MM.1S (cell line): ENCODE data around the gene RBKS.

Experiments used
- DNase-seq: peaks from one replicate; pipeline ENCODE4 v3.0.0-alpha.2; 2015
- H2AFZ ChIP-seq: fragments of 300-600 bp; sonication (generic); 2 replicates; pipeline ENCODE4 v1.6.0; 2016; ENCODE audit warnings: antibody characterized with exemption, low read length
- H3F3A ChIP-seq: fragments of 300-600 bp; sonication (generic); 2 replicates; pipeline ENCODE4 v1.6.1; 2016; ENCODE audit warnings: mild to moderate bottlenecking, antibody characterized with exemption, low read length, moderate library complexity, mixed read lengths; ENCODE audit not compliant: insufficient read depth
- H3K27ac ChIP-seq: fragments of 300-600 bp; sonication (generic); 2 replicates; pipeline ENCODE4 v1.5.1; 2016; ENCODE audit warnings: mild to moderate bottlenecking, low read length
- H3K27me3 ChIP-seq: fragments of 300-600 bp; sonication (generic); replicated peaks from 2 replicates; pipeline ENCODE4 v1.6.0; 2016; ENCODE audit warnings: low read length; ENCODE audit not compliant: insufficient read depth
- H3K36me3 ChIP-seq: fragments of 300-600 bp; sonication (generic); replicated peaks from 2 replicates; pipeline ENCODE4 v1.6.1; 2016; ENCODE audit warnings: mild to moderate bottlenecking, low read length, mixed read lengths; ENCODE audit not compliant: insufficient read depth
- H3K4me1 ChIP-seq: fragments of 300-600 bp; sonication (generic); 2 replicates; pipeline ENCODE4 v1.6.1; 2016; ENCODE audit warnings: low read length, mixed read lengths
- H3K4me2 ChIP-seq: fragments of 300-600 bp; sonication (generic); 2 replicates; pipeline ENCODE4 v1.6.0; 2016; ENCODE audit warnings: low read depth, low read length
- H3K4me3 ChIP-seq: fragments of 300-600 bp; sonication (generic); 2 replicates; pipeline ENCODE4 v1.5.1; 2016; ENCODE audit warnings: low read length, mixed read lengths
- H3K79me2 ChIP-seq: fragments of 300-600 bp; sonication (generic); 2 replicates; pipeline ENCODE4 v1.6.1; 2016; ENCODE audit warnings: mixed run types, low read length, mixed read lengths
- H3K9ac ChIP-seq: fragments of 300-600 bp; sonication (generic); 2 replicates; pipeline ENCODE4 v1.6.1; 2016; ENCODE audit warnings: low read length, mixed read lengths
- H3K9me2 ChIP-seq: fragments of 300-600 bp; sonication (generic); replicated peaks from 2 replicates; pipeline ENCODE4 v1.6.1; 2016; ENCODE audit warnings: mild to moderate bottlenecking, low read length, mixed read lengths; ENCODE audit not compliant: insufficient read depth
- H3K9me3 ChIP-seq: fragments of 300-600 bp; sonication (generic); replicated peaks from 2 replicates; pipeline ENCODE4 v1.6.1; 2016; ENCODE audit warnings: mild to moderate bottlenecking, low read length, mixed read lengths; ENCODE audit not compliant: insufficient read depth
- H4K20me1 ChIP-seq: fragments of 300-600 bp; sonication (generic); 2 replicates; pipeline ENCODE4 v1.6.1; 2016; ENCODE audit warnings: mild to moderate bottlenecking, low read length, moderate library complexity, mixed read lengths; ENCODE audit not compliant: insufficient read depth
- EZH2 ChIP-seq: fragments of 300-600 bp; sonication (generic); optimal IDR thresholded peaks from 2 replicates; pipeline ENCODE3; 2017; ENCODE audit warnings: low read depth, mild to moderate bottlenecking, antibody characterized with exemption, low read length, mixed read lengths
- EZH2phosphoT487 ChIP-seq: fragments of 300-600 bp; sonication (generic); IDR thresholded peaks from 2 replicates; pipeline ENCODE4 v1.6.1; 2018; ENCODE audit warnings: antibody characterized with exemption, low read length
- TF ChIP-seq, protein P1 (sequence below): fragments of 300-600 bp; sonication (generic); IDR thresholded peaks from 2 replicates; pipeline ENCODE4 v1.5.1; 2016; ENCODE audit warnings: antibody characterized with exemption, low read length, mixed read lengths

Gene RBKS

GRCh38 chr2:27795868-27796277, 94.3 kb downstream of the RBKS start:
- DNase-seq: no peak
- H3K79me2 ChIP-seq: no peaks in the 10 kb centered on the region
- no peaks in the 10 kb centered on the region for H3K4me1 ChIP-seq
- TF ChIP-seq, protein P1, sequence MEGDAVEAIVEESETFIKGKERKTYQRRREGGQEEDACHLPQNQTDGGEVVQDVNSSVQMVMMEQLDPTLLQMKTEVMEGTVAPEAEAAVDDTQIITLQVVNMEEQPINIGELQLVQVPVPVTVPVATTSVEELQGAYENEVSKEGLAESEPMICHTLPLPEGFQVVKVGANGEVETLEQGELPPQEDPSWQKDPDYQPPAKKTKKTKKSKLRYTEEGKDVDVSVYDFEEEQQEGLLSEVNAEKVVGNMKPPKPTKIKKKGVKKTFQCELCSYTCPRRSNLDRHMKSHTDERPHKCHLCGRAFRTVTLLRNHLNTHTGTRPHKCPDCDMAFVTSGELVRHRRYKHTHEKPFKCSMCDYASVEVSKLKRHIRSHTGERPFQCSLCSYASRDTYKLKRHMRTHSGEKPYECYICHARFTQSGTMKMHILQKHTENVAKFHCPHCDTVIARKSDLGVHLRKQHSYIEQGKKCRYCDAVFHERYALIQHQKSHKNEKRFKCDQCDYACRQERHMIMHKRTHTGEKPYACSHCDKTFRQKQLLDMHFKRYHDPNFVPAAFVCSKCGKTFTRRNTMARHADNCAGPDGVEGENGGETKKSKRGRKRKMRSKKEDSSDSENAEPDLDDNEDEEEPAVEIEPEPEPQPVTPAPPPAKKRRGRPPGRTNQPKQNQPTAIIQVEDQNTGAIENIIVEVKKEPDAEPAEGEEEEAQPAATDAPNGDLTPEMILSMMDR: no peak
- TF ChIP-seq EZH2 (no peak), EZH2phosphoT487 (no peak)
- no peak overlapping the region for H3K27ac ChIP-seq
- no peaks in the 10 kb centered on the region for H4K20me1 ChIP-seq
- no peak overlapping the region for H3K4me2 ChIP-seq
- no peaks in the 10 kb centered on the region for H3K27me3 ChIP-seq
- no peaks in the 10 kb centered on the region for H3K9me3 ChIP-seq
- no peak overlapping the region for H3K4me3 ChIP-seq
- no peaks in the 10 kb centered on the region for H3K36me3 ChIP-seq
- H2AFZ ChIP-seq: no peak overlapping the region
- no peak overlapping the region for H3K9ac ChIP-seq
- no peaks in the 10 kb centered on the region for H3F3A ChIP-seq
- no peaks in the 10 kb centered on the region for H3K9me2 ChIP-seq

- no peaks in the 10 kb centered on the region for H3F3A ChIP-seq
Observed at GRCh38 chr2:27795093-27795834, 94.9 kb downstream of the RBKS start.

DNA sequence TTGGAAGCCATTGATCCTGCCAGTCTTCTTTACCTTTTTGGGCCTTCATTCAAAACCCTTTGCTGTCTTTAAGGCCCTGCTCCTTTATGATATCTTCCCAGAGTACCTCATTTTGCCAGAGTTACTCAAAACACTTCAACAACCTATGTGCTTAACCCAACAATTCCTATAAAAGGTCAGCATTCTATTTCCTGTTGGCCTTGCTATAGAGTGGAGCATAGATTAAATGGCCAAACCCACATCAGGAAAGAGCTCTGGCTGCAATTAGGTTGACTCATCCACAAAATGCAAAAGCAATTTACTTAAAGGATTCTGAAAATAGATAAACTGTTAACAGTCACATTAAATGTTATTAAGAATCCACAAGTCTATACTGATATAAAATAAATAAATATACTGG, 97.4 kb downstream of the RBKS start:
- no peak overlapping the region for H2AFZ ChIP-seq

More at GRCh38 chr2:27795093-27795834, 94.9 kb downstream of the RBKS start:
- Histone ChIP-seq H3K9me2 (no peaks in the 10 kb centered on the region), H3K27me3 (no peaks in the 10 kb centered on the region), H3K4me3 (no peak overlapping the region), H3K4me1 (no peaks in the 10 kb centered on the region), H3K36me3 (no peaks in the 10 kb centered on the region), H3K9me3 (no peaks in the 10 kb centered on the region), H3K4me2 (no peak overlapping the region), H4K20me1 (no peaks in the 10 kb centered on the region), H2AFZ (no peak overlapping the region), H3K79me2 (no peaks in the 10 kb centered on the region), H3K27ac (no peak overlapping the region), H3K9ac (no peak overlapping the region)
- no peak for TF ChIP-seq EZH2phosphoT487
- TF ChIP-seq EZH2: no peak
- TF ChIP-seq, protein P1: no peak
- no peak for DNase-seq

More for the DNA sequence above, 97.4 kb downstream of the RBKS start:
- Histone ChIP-seq H3K36me3 (no peaks in the 10 kb centered on the region), H3K27me3 (no peaks in the 10 kb centered on the region), H3K27ac (no peak overlapping the region), H3K79me2 (no peaks in the 10 kb centered on the region), H3K9me2 (no peaks in the 10 kb centered on the region), H3K9ac (no peak overlapping the region), H3K4me3 (no peak overlapping the region), H3K9me3 (no peaks in the 10 kb centered on the region), H4K20me1 (no peaks in the 10 kb centered on the region), H3K4me2 (no peak overlapping the region), H3F3A (no peaks in the 10 kb centered on the region), H3K4me1 (no peaks in the 10 kb centered on the region)
- DNase-seq: no peak
- TF ChIP-seq EZH2phosphoT487: no peak
- no peak for TF ChIP-seq EZH2
- TF ChIP-seq, protein P1: no peak
